B cell (primary cell): ENCODE results near the gene DTNBP1. TPM values are rescaled to one million over a fixed set of nuclear protein-coding genes. Genes with fewer than 3 reads are reported as not detected.

Experiments used
- ATAC-seq: fragments of 200-7000 bp; cut with Tn5 transposase; one replicate; pipeline ENCODE4 v1.10.0; 2021; ENCODE audit warnings: low read depth, mild to moderate bottlenecking, moderate number of reproducible peaks, moderate library complexity
- CTCF ChIA-PET: fragments of 350-600 bp; sonication (Branson Sonifier 250); formaldehyde crosslinking; loops from one replicate; lab custom pipeline; 2021; ENCODE audit warnings: antibody characterized with exemption, inconsistent platforms; lab: Charles Lee
- POLR2A ChIA-PET: fragments of 350-600 bp; sonication (Branson Sonifier 250); formaldehyde crosslinking; loops from one replicate; lab custom pipeline; 2021; ENCODE audit warnings: antibody characterized with exemption; lab: Charles Lee
- DNase-seq: peaks from one replicate; pipeline ENCODE4 v3.0.0; 2013
- H2AFZ ChIP-seq: 2 replicates; pipeline ENCODE4 v1.6.1; 2012; ENCODE audit warnings: mild to moderate bottlenecking, low read depth, low read length; ENCODE audit not compliant: insufficient read depth, poor library complexity, severe bottlenecking
- H3K27ac ChIP-seq, 2 donors: 1 replicate in 1 of 2; 2 replicates in 1 of 2; pipeline ENCODE4 v1.5.1; 2012 to 2013; ENCODE audit warnings: low read length in 2 of 2, mild to moderate bottlenecking in 2 of 2, moderate library complexity in 1 of 2
- H3K27me3 ChIP-seq, 4 experiments: fragments of 200-600 bp in 1 of 4; sonication (generic) in 1 of 4; replicated peaks in 1 of 4; 1 replicate in 2 of 4; 2 replicates in 2 of 4; pipeline versions ENCODE4 v1.6.1 to v1.7.0; 2013 to 2016; ENCODE audit warnings: low read length in 3 of 4, mild to moderate bottlenecking in 2 of 4, mixed read lengths in 1 of 4, moderate library complexity in 1 of 4; ENCODE audit not compliant: insufficient read depth in 4 of 4, control insufficient read depth in 3 of 4; ENCODE audit errors: control extremely low read depth in 1 of 4
- H3K36me3 ChIP-seq, 2 experiments: replicated peaks in 1 of 2; 1 replicate in 1 of 2; 2 replicates in 1 of 2; pipeline versions ENCODE4 v1.6.1 to v1.7.1; 2013; ENCODE audit warnings: low read length in 1 of 2; ENCODE audit not compliant: insufficient read depth in 2 of 2, control insufficient read depth in 1 of 2; ENCODE audit errors: control extremely low read depth in 1 of 2, extremely low read depth in 1 of 2
- H3K4me1 ChIP-seq, 2 donors: fragments of 200-600 bp in 1 of 2; sonication (generic) in 1 of 2; 1 replicate in 1 of 2; 2 replicates in 1 of 2; pipeline versions ENCODE4 v1.5.1 to v1.6.1; 2013 to 2017; ENCODE audit warnings: low read length in 2 of 2; ENCODE audit not compliant: control insufficient read depth in 2 of 2, insufficient read depth in 2 of 2
- H3K4me2 ChIP-seq: replicated peaks from 2 replicates; pipeline ENCODE3; 2012; ENCODE audit warnings: mild to moderate bottlenecking, low read depth, low read length; ENCODE audit not compliant: poor library complexity, severe bottlenecking
- H3K4me3 ChIP-seq, 5 experiments: fragments of 200-600 bp in 1 of 5; sonication (generic) in 1 of 5; 1 replicate in 3 of 5; 2 replicates in 2 of 5; pipeline versions ENCODE4 v1.5.1 to v1.7.0; 2011 to 2016; ENCODE audit warnings: low read length in 4 of 5, mild to moderate bottlenecking in 4 of 5, low read depth in 2 of 5, control low read depth in 1 of 5, moderate library complexity in 1 of 5; ENCODE audit not compliant: insufficient read depth in 1 of 5; ENCODE audit errors: control extremely low read depth in 1 of 5, extremely low read depth in 1 of 5
- H3K79me2 ChIP-seq: fragments of 200-600 bp; sonication (generic); one replicate; pipeline ENCODE4 v1.6.0; 2016; ENCODE audit warnings: low read length; ENCODE audit not compliant: control insufficient read depth, insufficient read depth
- H3K9ac ChIP-seq: fragments of 200-600 bp; sonication (generic); 2 replicates; pipeline ENCODE4 v1.6.1; 2017; ENCODE audit warnings: mild to moderate bottlenecking, low read length, moderate library complexity
- H3K9me3 ChIP-seq, 3 donors: one replicate each; pipeline versions ENCODE4 v1.6.1 to v1.7.1; 2013; ENCODE audit warnings: low read length in 2 of 3; ENCODE audit not compliant: control insufficient read depth in 2 of 3, insufficient read depth in 1 of 3; ENCODE audit errors: control extremely low read depth in 1 of 3
- H4K20me1 ChIP-seq: 2 replicates; pipeline ENCODE4 v1.6.0; 2012; ENCODE audit warnings: mild to moderate bottlenecking, low read length; ENCODE audit not compliant: insufficient read depth, control insufficient read depth, poor library complexity, severe bottlenecking
- H3K27ac Mint-ChIP-seq: one replicate; pipeline ENCODE4 v1.8.0; 2021; ENCODE audit warnings: mixed read lengths
- H3K27me3 Mint-ChIP-seq: one replicate; pipeline ENCODE4 v1.8.0; 2021; ENCODE audit warnings: mixed read lengths
- H3K4me1 Mint-ChIP-seq: one replicate; pipeline ENCODE4 v1.8.0; 2021; ENCODE audit warnings: mixed read lengths
- H3K4me3 Mint-ChIP-seq: one replicate; pipeline ENCODE4 v1.8.0; 2021; ENCODE audit warnings: mixed read lengths
- H3K9me3 Mint-ChIP-seq: one replicate; pipeline ENCODE4 v1.8.0; 2022; ENCODE audit warnings: mixed read lengths; ENCODE audit not compliant: insufficient read depth
- CTCF ChIP-seq: fragments of 200-600 bp; IDR thresholded peaks from one replicate; pipeline ENCODE4 v1.8.0; 2022; ENCODE audit warnings: antibody characterized with exemption, mild to moderate bottlenecking
- EZH2 ChIP-seq: IDR thresholded peaks from 2 replicates; pipeline ENCODE4 v1.6.1; 2012; ENCODE audit warnings: borderline replicate concordance, low read depth, mild to moderate bottlenecking, moderate library complexity, low read length; ENCODE audit not compliant: insufficient read depth, poor library complexity, severe bottlenecking
- WGBS: methylation state at CpG from one replicate; pipeline ENCODE4 v1.1.5; 2013; ENCODE audit warnings: missing lambda C conversion rate; ENCODE audit not compliant: insufficient coverage; 5-methylcytosine and 5-hydroxymethylcytosine counted together
- intact Hi-C: fragments of 100-400 bp; cut with micrococcal nuclease; formaldehyde crosslinking; loops from one replicate; pipeline ENCODE4 v1.10.0; 2022
- polyA plus RNA-seq: library from polyadenylated mRNA; depleted of rRNA; stranded (reverse); fragments of >200 nt; gene quantifications from 2 replicates; pipeline ENCODE4 v1.2.3, GENCODE V29; 2012
- total RNA-seq, 2 donors: library from RNA; stranded (reverse); fragments of 120-200 nt in 1 of 2; gene quantifications; 1 replicate in 1 of 2; 2 replicates in 1 of 2; pipeline versions ENCODE4 v1.2.3 to v1.2.4, GENCODE V29; 2013 to 2022

Gene DTNBP1
- total and polyA plus RNA-seq, 2 donors (not counting 1 experiment from before 2014, with no cell fraction given): 31.4 to 73.0 TPM

- ATAC-seq: no peak
- H3K4me3 Mint-ChIP-seq: no peak overlapping the region
- peaks cover 21% of the 10 kb centered on the region for H3K4me1 Mint-ChIP-seq
- H3K27me3 Mint-ChIP-seq: no peaks in the 10 kb centered on the region
- no peak overlapping the region for H3K4me3 ChIP-seq
- H3K9me3 Mint-ChIP-seq: no peaks in the 10 kb centered on the region
- H3K9ac ChIP-seq: no peak overlapping the region
- peaks cover 1 to 22% of the 10 kb centered on the region in 2 experiments for H3K36me3 ChIP-seq
- H3K79me2 ChIP-seq: peaks cover 30% of the 10 kb centered on the region
- no peaks in the 10 kb centered on the region for H3K9me3 ChIP-seq
- peaks cover 7 to 8% of the 10 kb centered on the region in 2 donors for H3K4me1 ChIP-seq
- no peaks in the 10 kb centered on the region for H3K27me3 ChIP-seq
- peaks cover 20% of the 10 kb centered on the region for H4K20me1 ChIP-seq
- WGBS: no CpG with 5 or more reads among the region's 1 CpG
- CTCF ChIA-PET: interaction anchor here (0.9 to 2.7 kb wide), 5 partner anchors 11 to 1717 kb away, joined by 3 to 8 read pairs (median 5); no protein-coding TSS in a partner anchor
- intact Hi-C loops: loop anchor here (10.0 kb wide), 2 partner anchors 1421 to 1561 kb away; no protein-coding TSS in a partner anchor
- H3K27ac Mint-ChIP-seq: no peak overlapping the region
- POLR2A ChIA-PET: no interaction called here
- no peak overlapping the region for H3K4me2 ChIP-seq
- no peak overlapping the region for H2AFZ ChIP-seq
- no peak overlapping the region for H3K27ac ChIP-seq
- no peak for DNase-seq
- TF ChIP-seq CTCF (no peak), EZH2 (no peak)
These were observed 36.7 kb downstream of the DTNBP1 start for GRCh38 chr6:15626160-15626559.

- ChIA-PET CTCF (interaction anchor here (0.6 to 3.3 kb wide), 38 partner anchors 9 to 1829 kb away, joined by 3 to 16 read pairs (median 4); no protein-coding TSS in a partner anchor), POLR2A (no interaction called here)
- DNase-seq (peak; percentile 48), ATAC-seq (no peak)
- H3K4me1 Mint-ChIP-seq: peaks cover 18% of the 10 kb centered on the region
- Histone ChIP-seq H3K79me2 (peaks cover 52% of the 10 kb centered on the region), H4K20me1 (peaks cover 20% of the 10 kb centered on the region), H3K27ac (peak overlapping the region in 1 of 2 donors; percentile 17), H3K36me3 (peaks cover 3 to 22% of the 10 kb centered on the region in 2 experiments), H3K27me3 (no peaks in the 10 kb centered on the region), H2AFZ (no peak overlapping the region), H3K4me2 (no peak overlapping the region), H3K9ac (no peak overlapping the region), H3K4me3 (no peak overlapping the region), H3K4me1 (peaks cover 7 to 8% of the 10 kb centered on the region in 2 donors), H3K9me3 (no peaks in the 10 kb centered on the region)
- peak overlapping the region; percentile 29 for H3K27ac Mint-ChIP-seq
- H3K9me3 Mint-ChIP-seq: no peaks in the 10 kb centered on the region
- intact Hi-C loops: loop anchor here (1.0 to 10.0 kb wide), 5 partner anchors 39 to 1715 kb away; partner anchors contain the start of gene DTNBP1
- WGBS: 90% methylated on average over 7 of the region's 8 CpGs
- H3K4me3 Mint-ChIP-seq: no peak overlapping the region
- H3K27me3 Mint-ChIP-seq: no peaks in the 10 kb centered on the region
- TF ChIP-seq EZH2 (no peak), CTCF (peak; percentile 81)
These were observed 39.3 kb downstream of the DTNBP1 start for GRCh38 chr6:15623276-15624116.
